ENCODE data around the gene TGM3.

Gene TGM3

DNA sequence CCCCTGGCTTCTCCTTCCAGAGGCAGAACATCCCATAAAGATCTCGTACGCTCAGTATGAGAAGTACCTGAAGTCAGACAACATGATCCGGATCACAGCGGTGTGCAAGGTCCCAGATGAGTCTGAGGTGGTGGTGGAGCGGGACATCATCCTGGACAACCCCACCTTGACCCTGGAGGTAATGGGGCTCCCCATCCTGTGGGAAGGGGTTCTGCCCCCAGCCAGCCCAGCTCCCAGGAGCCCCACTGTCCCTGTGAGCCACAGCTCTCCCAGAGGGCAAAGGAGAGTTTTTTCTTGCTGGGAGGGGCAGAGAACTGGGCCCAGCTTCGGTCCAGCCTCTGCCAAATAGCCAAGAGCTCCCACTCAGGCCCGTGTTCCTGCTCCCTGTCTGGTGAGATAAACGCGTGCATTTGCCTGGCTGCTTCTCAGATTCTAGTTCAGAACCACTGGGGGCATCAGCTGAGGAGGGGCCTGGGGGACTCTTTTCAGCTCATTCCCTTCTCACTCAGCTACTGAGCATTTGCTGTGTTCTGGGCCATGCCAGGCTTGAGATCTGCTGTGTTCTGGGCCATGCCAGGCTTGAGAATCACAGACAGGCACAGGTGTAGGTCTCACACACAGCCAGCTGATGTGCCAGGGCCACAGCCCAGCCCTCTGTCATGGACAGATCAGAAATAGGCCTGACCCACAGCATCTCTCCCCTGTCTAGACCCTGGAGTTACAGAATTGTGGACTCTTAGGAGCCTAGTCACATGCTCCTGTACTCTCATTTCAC, 39.5 kb downstream of the TGM3 start:
- in situ Hi-C loops (cut with HindIII; ENCODE audit: low sequenced_read_pairs) = no loop called here

DNA sequence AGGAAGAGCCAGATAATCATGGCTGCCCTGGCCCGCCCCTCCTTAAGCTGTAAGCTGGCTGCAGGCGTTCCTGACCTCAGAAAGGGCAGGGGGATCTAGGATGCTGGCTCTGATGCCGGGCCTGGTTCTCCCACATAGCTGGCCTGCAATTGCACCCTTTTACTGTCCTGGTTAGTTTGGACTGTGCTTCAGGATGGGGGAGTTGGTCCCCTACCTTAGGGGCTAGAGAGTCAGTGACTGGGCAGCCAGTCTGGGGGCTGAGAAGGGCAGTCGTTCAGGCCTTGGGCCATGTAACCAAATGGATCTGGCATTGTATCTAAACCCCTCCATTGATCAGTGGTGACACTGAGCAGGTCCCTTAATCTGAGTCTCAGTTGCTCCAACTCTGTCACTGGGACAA, 40.7 kb downstream of the TGM3 start:
- in situ Hi-C loops (cut with HindIII; ENCODE audit: low sequenced_read_pairs) = no loop called here

- in situ Hi-C loops (cut with HindIII; ENCODE audit: low sequenced_read_pairs) = no loop called here
Observed at GRCh38 chr20:2337142-2337541, 41.3 kb downstream of the TGM3 start.

DNA sequence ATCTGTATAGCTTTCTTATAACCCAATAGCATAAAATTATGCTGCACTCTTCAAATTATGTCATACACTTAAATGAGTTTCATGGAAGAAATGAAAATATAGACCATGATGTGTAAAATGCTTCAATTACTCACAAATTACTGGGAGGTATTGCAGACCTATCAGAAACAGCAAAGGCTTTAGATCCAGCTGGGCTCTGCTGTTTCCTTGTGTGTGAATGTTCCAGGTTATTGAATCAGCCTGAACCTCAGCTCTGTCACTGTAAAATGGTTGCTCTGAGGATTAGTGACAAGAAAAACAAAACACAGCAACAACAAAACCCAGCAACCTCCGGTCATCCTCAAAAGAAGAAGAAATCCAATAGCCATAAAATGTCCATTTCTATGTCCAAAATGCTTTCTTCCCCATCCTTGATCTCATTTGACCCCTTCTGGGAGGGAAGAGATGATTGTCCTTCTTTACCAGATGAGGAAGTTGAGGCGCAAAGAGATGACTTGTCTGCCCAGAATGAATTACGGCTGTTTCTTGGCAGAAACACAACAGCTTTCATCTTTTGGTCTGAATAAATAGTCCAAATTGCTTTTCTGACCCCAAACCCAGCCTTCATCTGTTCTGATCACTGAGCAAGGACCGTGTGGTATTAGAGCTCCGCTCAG, 42.7 kb downstream of the TGM3 start:
- in situ Hi-C loops (cut with HindIII; ENCODE audit: low sequenced_read_pairs) = no loop called here

DNA sequence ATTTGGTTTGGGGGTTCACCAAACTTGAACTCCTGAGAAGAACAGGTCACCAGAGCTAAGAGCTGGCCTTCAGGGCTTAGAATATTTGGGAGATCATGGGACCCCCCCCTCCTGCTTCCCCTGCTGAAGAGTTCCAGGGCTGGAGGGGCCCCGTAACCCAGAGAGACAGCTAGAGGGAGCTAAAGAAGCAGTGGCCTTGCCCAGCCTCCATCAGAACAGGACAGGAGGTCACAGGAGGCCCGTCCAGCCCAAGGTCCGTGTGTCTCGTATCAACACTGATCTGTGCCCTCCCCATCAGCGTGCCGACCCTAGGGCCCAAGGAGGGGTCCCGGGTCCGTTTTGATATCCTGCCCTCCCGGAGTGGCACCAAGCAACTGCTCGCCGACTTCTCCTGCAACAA, 44.3 kb downstream of the TGM3 start:
- in situ Hi-C loops (cut with HindIII; ENCODE audit: low sequenced_read_pairs) = no loop called here

- in situ Hi-C loops (cut with HindIII; ENCODE audit: low sequenced_read_pairs) = no loop called here
Observed at GRCh38 chr20:2340823-2341222, 45.0 kb downstream of the TGM3 start.

- in situ Hi-C loops (cut with HindIII; ENCODE audit: low sequenced_read_pairs) = no loop called here
Observed at GRCh38 chr20:2341336-2341735, 45.5 kb downstream of the TGM3 start.

DNA sequence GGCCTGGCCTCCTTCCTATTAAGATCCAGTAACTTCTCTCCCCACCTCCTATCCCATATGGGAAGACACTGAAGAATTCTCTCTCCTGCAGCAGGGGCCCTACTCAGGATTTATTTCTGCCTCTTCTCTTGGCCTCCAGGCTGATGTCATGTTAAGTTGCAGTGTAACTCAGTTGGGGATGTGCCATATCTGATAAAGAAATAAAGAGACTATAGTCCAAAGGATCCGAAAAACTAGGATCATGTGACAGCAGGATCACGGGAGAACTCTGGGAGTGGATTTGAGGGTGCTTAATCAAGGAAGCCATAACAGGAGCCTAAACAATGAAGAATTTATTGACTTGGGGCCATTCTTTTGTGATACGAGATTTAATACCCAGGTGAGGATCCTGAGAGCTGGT, 46.4 kb downstream of the TGM3 start:
- in situ Hi-C loops (cut with HindIII; ENCODE audit: low sequenced_read_pairs) = no loop called here

- in situ Hi-C loops (cut with HindIII; ENCODE audit: low sequenced_read_pairs) = no loop called here
Observed at GRCh38 chr20:2346188-2346587, 50.4 kb downstream of the TGM3 start.

- in situ Hi-C loops (cut with HindIII; ENCODE audit: low sequenced_read_pairs) = no loop called here
Observed at GRCh38 chr20:2348336-2348735, 52.5 kb downstream of the TGM3 start.

GRCh38 chr20:2349801-2350200, 54.0 kb downstream of the TGM3 start:
- in situ Hi-C loops (cut with HindIII; ENCODE audit: low sequenced_read_pairs) = no loop called here

DNA sequence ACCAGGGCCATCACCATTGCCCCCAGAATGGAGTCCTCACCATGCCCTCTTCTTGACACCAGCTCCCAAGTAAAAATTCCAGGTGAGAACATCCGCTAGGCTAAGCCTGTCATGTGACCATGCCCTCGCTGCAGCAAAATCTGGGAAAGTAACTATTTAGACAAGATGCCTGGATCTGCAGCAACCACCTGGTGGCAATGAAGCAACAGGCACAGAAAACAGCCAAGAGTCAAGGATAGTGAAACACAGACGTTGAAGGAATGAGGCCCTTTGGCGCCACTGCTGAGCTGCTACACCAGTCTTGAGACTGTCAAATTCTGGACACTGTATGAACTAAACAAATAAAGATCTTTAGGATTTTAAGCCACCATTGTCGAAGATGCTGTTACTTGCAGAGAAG, 54.8 kb downstream of the TGM3 start:
- in situ Hi-C loops (cut with HindIII; ENCODE audit: low sequenced_read_pairs) = no loop called here

DNA sequence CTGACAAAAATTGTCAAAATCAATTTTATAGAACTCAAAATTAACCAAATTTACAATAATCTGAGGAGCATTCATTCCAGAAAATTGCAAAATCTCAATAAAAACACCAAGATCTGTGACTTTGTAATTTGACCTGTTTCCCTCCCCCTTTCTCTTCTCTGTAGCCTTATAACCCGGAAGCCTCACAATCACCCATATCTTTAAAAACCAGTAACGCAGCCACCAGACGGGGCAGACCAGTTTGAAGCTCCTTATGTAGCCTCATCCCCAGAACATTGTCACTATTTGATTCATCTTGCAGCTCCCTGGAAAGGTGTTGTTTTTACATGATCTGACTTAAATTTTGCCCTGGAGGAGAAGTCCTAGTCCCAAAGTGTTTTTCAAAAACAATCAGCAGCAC, 57.4 kb downstream of the TGM3 start:
- in situ Hi-C loops (cut with HindIII; ENCODE audit: low sequenced_read_pairs) = no loop called here

GRCh38 chr20:2357114-2357513, 61.3 kb downstream of the TGM3 start:
- in situ Hi-C loops (cut with HindIII; ENCODE audit: low sequenced_read_pairs) = no loop called here

GRCh38 chr20:2358006-2358405, 62.2 kb downstream of the TGM3 start:
- in situ Hi-C loops (cut with HindIII; ENCODE audit: low sequenced_read_pairs) = no loop called here

- in situ Hi-C loops (cut with HindIII; ENCODE audit: low sequenced_read_pairs) = no loop called here
Observed at GRCh38 chr20:2361035-2361593, 65.3 kb downstream of the TGM3 start.

GRCh38 chr20:2363187-2363586, 67.4 kb downstream of the TGM3 start:
- in situ Hi-C loops (cut with HindIII; ENCODE audit: low sequenced_read_pairs) = no loop called here

GRCh38 chr20:2363587-2363986, 67.8 kb downstream of the TGM3 start:
- in situ Hi-C loops (cut with HindIII; ENCODE audit: low sequenced_read_pairs) = no loop called here

DNA sequence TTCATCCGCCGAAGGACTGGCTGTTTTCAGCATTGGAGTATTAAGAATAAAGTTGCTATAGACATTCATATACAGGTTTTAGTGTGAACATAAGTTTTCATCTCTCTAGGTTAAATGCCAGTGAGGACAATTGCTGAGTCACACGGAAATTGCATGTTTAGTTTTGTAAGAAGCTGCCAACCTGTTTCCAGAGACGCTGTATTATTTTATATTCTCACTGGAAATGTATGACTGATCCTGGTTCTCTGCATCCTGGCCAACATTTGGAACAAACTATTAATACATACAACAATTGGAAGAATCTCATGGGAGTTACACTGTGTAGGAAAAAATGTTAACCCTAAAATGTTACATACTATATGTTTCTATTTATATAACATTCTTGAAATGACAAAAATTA, 68.2 kb downstream of the TGM3 start:
- in situ Hi-C loops (cut with HindIII; ENCODE audit: low sequenced_read_pairs) = no loop called here

GRCh38 chr20:2365091-2365490, 69.3 kb downstream of the TGM3 start:
- in situ Hi-C loops (cut with HindIII; ENCODE audit: low sequenced_read_pairs) = no loop called here

DNA sequence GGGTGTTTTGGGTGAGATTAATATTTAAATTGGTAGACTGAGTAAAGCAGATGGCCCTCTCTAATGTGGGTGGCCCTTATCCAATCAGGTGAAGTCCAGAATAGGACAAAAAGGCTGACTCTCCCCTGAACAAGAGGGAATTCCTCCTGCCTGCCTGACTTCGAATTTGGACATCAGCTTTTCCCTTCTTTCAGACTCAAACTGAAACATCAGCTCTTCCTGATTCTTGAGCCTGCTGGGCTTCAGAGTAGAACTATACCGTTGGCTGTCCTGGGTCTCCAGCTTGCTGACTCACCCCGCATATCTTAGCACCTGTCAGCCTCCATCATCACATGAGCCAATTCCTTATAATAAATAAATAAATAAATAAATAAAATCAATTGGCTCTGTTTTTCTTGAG, 69.9 kb downstream of the TGM3 start:
- in situ Hi-C loops (cut with HindIII; ENCODE audit: low sequenced_read_pairs) = no loop called here

- in situ Hi-C loops (cut with HindIII; ENCODE audit: low sequenced_read_pairs) = no loop called here
Observed at GRCh38 chr20:2368621-2369020, 72.8 kb downstream of the TGM3 start.
